Hepatocyte (in vitro differentiated cells): ENCODE results near the gene SRSF11.

Experiments used
- CTCF ChIP-seq: fragments of 200-600 bp; sonication (generic); IDR thresholded peaks from 2 replicates; pipeline ENCODE4 v1.5.1; 2016; ENCODE audit warnings: antibody characterized with exemption, mild to moderate bottlenecking; ENCODE audit not compliant: poor library complexity
- EZH2 ChIP-seq: fragments of 200-600 bp; sonication (generic); IDR thresholded peaks from 2 replicates; pipeline ENCODE4 v1.6.1; 2016; ENCODE audit warnings: antibody characterized with exemption, mild to moderate bottlenecking, borderline replicate concordance

- no peak for TF ChIP-seq CTCF
- TF ChIP-seq EZH2 = no peak
Measured at GRCh38 chr1:70295749-70296148, 74.6 kb downstream of the SRSF11 start.
